ENCODE data around the gene SYNJ2. TPM values are rescaled to one million over a fixed set of nuclear protein-coding genes. Genes with fewer than 3 reads are reported as not detected.

SYNJ2 gene
- total and polyA plus RNA-seq, 2 donors (not counting 3 experiments of a cell fraction or from before 2014, with no cell fraction given), result 35.1 to 78.2 TPM

DNA sequence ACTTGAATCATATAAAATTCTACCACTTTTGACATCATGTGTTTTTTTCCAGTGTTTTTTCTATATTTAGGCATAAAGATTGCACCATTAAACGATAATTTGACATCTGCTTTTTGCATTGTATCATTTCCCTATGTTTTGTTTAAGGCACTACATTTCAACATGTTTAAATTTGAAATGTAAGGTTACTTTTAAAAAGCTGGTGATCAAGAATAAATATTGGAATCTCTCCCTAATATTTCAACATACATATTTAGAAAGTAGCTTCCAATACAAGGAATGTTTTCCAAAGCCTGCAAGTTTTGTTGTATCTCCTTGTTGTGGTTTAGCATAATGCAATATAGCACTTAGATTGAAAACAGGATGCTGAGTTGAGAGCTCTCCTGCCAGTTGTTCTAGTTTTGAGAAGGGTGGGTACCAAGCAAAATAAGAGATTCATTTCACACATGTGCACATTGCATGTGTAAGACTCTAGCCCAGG lies 76.5 kb downstream of the SYNJ2 start:
- Histone ChIP-seq H3K4me3 (replicated peaks in 1 of 3; ENCODE audit: insufficient read depth in 1 of 3, low read depth in 1 of 3, low read length in 3 of 3) (no peak overlapping the region), H3K36me3 (ENCODE audit: control insufficient read depth in 2 of 2, extremely low read depth in 1 of 2, insufficient read depth in 2 of 2, low read length in 2 of 2) (peaks cover 2 to 18% of the 10 kb centered on the region in 2 experiments), H3K9ac (replicated peaks; ENCODE audit: extremely low read depth, insufficient read depth, low read length) (peak overlapping the region; percentile 61), H4K20me1 (replicated peaks; ENCODE audit: control insufficient read depth, extremely low read depth, insufficient read depth, low read length) (no peaks in the 10 kb centered on the region), H3K9me1 (replicated peaks; ENCODE audit: control insufficient read depth, extremely low read depth, insufficient read depth, low read length) (no peaks in the 10 kb centered on the region), H3K27ac (ENCODE audit: insufficient read depth, low read depth, low read length) (peak overlapping the region; percentile 88), H3K79me2 (ENCODE audit: control insufficient read depth, insufficient read depth, low read length) (peaks cover 11% of the 10 kb centered on the region), H3K9me3 (replicated peaks; ENCODE audit: control insufficient read depth, insufficient read depth, low read length) (no peaks in the 10 kb centered on the region), H3K4me2 (ENCODE audit: insufficient read depth, low read length) (peak overlapping the region; percentile 19), H3K27me3 (ENCODE audit: control insufficient read depth in 2 of 2, insufficient read depth in 2 of 2, low read length in 2 of 2) (no peaks in the 10 kb centered on the region), H2AFZ (ENCODE audit: low read depth, low read length) (no peak overlapping the region), H3K4me1 (ENCODE audit: control insufficient read depth, extremely low read depth, insufficient read depth, low read length) (peaks cover 62% of the 10 kb centered on the region)
- no TSS peak for BruUV-seq (replicated peaks)
- dilution Hi-C loops (cut with MboI; ENCODE audit: extremely low pct_ligation_motif_present, low sequenced_read_pairs), result no loop called here
- no peak for DNase-seq (ENCODE audit: low read depth, low spot score)
- TF ChIP-seq, protein P1, sequence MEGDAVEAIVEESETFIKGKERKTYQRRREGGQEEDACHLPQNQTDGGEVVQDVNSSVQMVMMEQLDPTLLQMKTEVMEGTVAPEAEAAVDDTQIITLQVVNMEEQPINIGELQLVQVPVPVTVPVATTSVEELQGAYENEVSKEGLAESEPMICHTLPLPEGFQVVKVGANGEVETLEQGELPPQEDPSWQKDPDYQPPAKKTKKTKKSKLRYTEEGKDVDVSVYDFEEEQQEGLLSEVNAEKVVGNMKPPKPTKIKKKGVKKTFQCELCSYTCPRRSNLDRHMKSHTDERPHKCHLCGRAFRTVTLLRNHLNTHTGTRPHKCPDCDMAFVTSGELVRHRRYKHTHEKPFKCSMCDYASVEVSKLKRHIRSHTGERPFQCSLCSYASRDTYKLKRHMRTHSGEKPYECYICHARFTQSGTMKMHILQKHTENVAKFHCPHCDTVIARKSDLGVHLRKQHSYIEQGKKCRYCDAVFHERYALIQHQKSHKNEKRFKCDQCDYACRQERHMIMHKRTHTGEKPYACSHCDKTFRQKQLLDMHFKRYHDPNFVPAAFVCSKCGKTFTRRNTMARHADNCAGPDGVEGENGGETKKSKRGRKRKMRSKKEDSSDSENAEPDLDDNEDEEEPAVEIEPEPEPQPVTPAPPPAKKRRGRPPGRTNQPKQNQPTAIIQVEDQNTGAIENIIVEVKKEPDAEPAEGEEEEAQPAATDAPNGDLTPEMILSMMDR (IDR thresholded peaks at IDR 0.05; ENCODE audit: extremely low read depth in 1 of 2, insufficient read depth in 1 of 2, low read depth in 1 of 2, low read length in 2 of 2), result no peak
- TF ChIP-seq GATA2 (IDR thresholded peaks at IDR 0.05; ENCODE audit: insufficient read depth, insufficient read length, low read depth, low read length), result no peak
- TF ChIP-seq POLR2A (IDR thresholded peaks at IDR 0.05; ENCODE audit: low read depth, low read length), result no peak
- TF ChIP-seq JUN (IDR thresholded peaks at IDR 0.05; ENCODE audit: borderline replicate concordance, insufficient read depth, insufficient read length, low read depth), result no peak
- no peak for TF ChIP-seq EZH2 (IDR thresholded peaks at IDR 0.05; ENCODE audit: borderline replicate concordance, low read depth, low read length, severe bottlenecking)
- ChIA-PET POLR2A (interaction anchor here (1.2 to 2.6 kb wide), 2 partner anchors 17 to 19 kb away, joined by 3 to 7 read pairs; no protein-coding TSS in a partner anchor), CTCF (interaction anchor here (0.6 to 9.3 kb wide), 9 partner anchors 12 to 224 kb away, joined by 3 to 83 read pairs (median 7); no protein-coding TSS in a partner anchor)
- intact Hi-C loops (cut with micrococcal nuclease), result no loop called here
- peak; percentile 48 for FAIRE-seq

DNA sequence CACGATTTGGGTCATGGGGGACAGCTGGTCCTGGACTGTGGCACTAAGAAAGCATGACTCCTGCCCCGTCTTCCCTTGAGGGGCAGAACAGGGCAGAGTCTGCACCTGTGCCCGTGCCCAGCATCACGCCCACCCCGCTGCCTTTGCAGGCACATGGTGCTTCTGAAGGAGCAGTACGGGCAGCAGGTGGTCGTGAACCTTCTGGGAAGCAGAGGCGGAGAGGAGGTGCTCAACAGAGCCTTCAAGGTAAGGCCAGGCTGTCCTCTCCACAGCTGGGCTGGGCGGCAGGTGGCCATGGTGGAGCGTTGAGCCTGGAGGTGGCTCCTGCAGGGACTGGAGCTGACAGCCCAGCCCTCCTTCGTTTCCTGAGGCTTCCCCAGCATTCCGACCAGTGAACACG lies 77.4 kb downstream of the SYNJ2 start:
- intact Hi-C loops (cut with micrococcal nuclease), result no loop called here
- Histone ChIP-seq H3K9ac (replicated peaks; ENCODE audit: extremely low read depth, insufficient read depth, low read length) (no peak overlapping the region), H3K4me3 (replicated peaks in 1 of 3; ENCODE audit: insufficient read depth in 1 of 3, low read depth in 1 of 3, low read length in 3 of 3) (no peak overlapping the region), H3K4me2 (ENCODE audit: insufficient read depth, low read length) (no peak overlapping the region), H3K36me3 (ENCODE audit: control insufficient read depth in 2 of 2, extremely low read depth in 1 of 2, insufficient read depth in 2 of 2, low read length in 2 of 2) (peaks cover 2 to 24% of the 10 kb centered on the region in 2 experiments), H3K9me3 (replicated peaks; ENCODE audit: control insufficient read depth, insufficient read depth, low read length) (no peaks in the 10 kb centered on the region), H3K9me1 (replicated peaks; ENCODE audit: control insufficient read depth, extremely low read depth, insufficient read depth, low read length) (no peaks in the 10 kb centered on the region), H4K20me1 (replicated peaks; ENCODE audit: control insufficient read depth, extremely low read depth, insufficient read depth, low read length) (no peaks in the 10 kb centered on the region), H3K79me2 (ENCODE audit: control insufficient read depth, insufficient read depth, low read length) (peaks cover 11% of the 10 kb centered on the region), H2AFZ (ENCODE audit: low read depth, low read length) (no peak overlapping the region), H3K27ac (ENCODE audit: insufficient read depth, low read depth, low read length) (peak overlapping the region; percentile 99), H3K4me1 (ENCODE audit: control insufficient read depth, extremely low read depth, insufficient read depth, low read length) (peaks cover 62% of the 10 kb centered on the region), H3K27me3 (ENCODE audit: control insufficient read depth in 2 of 2, insufficient read depth in 2 of 2, low read length in 2 of 2) (no peaks in the 10 kb centered on the region)
- DNase-seq (ENCODE audit: low read depth, low spot score) (no peak), FAIRE-seq (no peak)
- ChIA-PET POLR2A (no interaction called here), CTCF (interaction anchor here (1.2 to 9.3 kb wide), 3 partner anchors 11 to 76 kb away, joined by 3 to 83 read pairs (median 18); partner anchors contain the start of gene SYNJ2)
- no TSS peak for BruUV-seq (replicated peaks)
- TF ChIP-seq POLR2A (IDR thresholded peaks at IDR 0.05; ENCODE audit: low read depth, low read length), result no peak
- no peak for TF ChIP-seq JUN (IDR thresholded peaks at IDR 0.05; ENCODE audit: borderline replicate concordance, insufficient read depth, insufficient read length, low read depth)
- TF ChIP-seq, protein P1 (IDR thresholded peaks at IDR 0.05; ENCODE audit: extremely low read depth in 1 of 2, insufficient read depth in 1 of 2, low read depth in 1 of 2, low read length in 2 of 2), result no peak
- no peak for TF ChIP-seq MYC (IDR thresholded peaks at IDR 0.05; ENCODE audit: low read depth, low read length)
- TF ChIP-seq POLR2AphosphoS5 (IDR thresholded peaks at IDR 0.05; ENCODE audit: insufficient read depth, low read depth, low read length), result no peak
- TF ChIP-seq FOS (IDR thresholded peaks at IDR 0.05; ENCODE audit: borderline replicate concordance, insufficient read depth, low read length), result no peak
- TF ChIP-seq, protein P2, sequence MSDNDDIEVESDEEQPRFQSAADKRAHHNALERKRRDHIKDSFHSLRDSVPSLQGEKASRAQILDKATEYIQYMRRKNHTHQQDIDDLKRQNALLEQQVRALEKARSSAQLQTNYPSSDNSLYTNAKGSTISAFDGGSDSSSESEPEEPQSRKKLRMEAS (IDR thresholded peaks at IDR 0.05; ENCODE audit: insufficient read depth, insufficient read length), result no peak
- TF ChIP-seq GATA2 (IDR thresholded peaks at IDR 0.05; ENCODE audit: insufficient read depth, insufficient read length, low read depth, low read length), result no peak
- no peak for TF ChIP-seq EZH2 (IDR thresholded peaks at IDR 0.05; ENCODE audit: borderline replicate concordance, low read depth, low read length, severe bottlenecking)
- dilution Hi-C loops (cut with MboI; ENCODE audit: extremely low pct_ligation_motif_present, low sequenced_read_pairs), result no loop called here
